ENCODE results near the gene NKRF. TPM values are rescaled to one million over a fixed set of nuclear protein-coding genes. Genes with fewer than 3 reads are reported as not detected.
"Not testable (repeated sequence)": the region's sequence is repeated elsewhere in the genome, so short reads cannot be mapped to it uniquely, and the experiment has no call there.

The NKRF gene
- total RNA-seq, 1 donor from 2014 or later = 11.6 TPM

DNA sequence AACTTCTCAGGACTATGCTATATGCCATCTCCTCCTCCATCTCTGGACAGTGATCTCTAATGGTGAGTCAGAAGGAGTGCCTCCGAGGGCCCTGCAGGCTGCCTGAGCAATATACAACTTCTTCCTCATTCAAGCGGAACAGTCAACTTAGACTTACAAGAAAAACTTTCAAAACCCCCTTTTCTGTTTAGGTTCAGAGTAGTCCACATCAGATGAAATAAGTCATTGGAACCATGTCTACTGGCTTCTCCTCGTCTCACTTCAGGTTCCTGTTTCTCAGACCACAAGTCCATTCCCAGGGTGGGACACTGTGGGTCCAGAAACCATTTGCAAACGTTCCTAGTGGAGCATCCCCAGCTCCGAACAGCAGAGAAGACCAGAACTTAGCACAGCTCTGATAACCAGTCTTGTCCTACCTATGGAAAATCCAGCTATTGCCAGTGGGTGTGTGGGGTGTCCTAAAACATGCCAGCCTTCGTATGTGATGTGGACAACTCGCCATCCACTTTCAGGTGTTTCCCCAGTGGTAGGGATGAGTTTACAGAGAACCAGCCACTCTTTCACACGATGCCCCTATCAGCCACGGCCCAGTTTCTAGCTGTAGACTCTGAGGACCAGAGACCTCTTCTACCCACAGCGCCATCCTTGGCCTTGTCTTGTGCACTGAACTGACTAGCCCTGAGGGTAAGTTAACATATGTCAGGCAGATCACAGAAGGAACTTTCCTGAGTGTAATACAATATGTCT is 32.7 kb upstream of the NKRF start:
- H3K9me3 Mint-ChIP-seq (ENCODE audit: unreplicated experiment) = peaks cover 2% of the 10 kb centered on the region
- Histone ChIP-seq H3K36me3 (ENCODE audit: insufficient read depth, low read length) (no peaks in the 10 kb centered on the region), H3K4me3 (ENCODE audit: insufficient read depth, low read depth, low read length) (no peak overlapping the region), H3K27me3 (ENCODE audit: insufficient read depth, low read length) (no peaks in the 10 kb centered on the region), H2AFZ (ENCODE audit: low read depth, low read length) (no peak overlapping the region), H3K79me2 (ENCODE audit: insufficient read depth, low read length) (no peaks in the 10 kb centered on the region), H3K9me3 (ENCODE audit: insufficient read depth, low read depth, low read length) (no peaks in the 10 kb centered on the region), H3K4me2 (ENCODE audit: low read length) (no peak overlapping the region), H3K27ac (ENCODE audit: low read depth, low read length) (no peak overlapping the region), H4K20me1 (ENCODE audit: insufficient read depth, low read length) (no peaks in the 10 kb centered on the region), H3K9ac (ENCODE audit: low read length) (no peak overlapping the region), H3K4me1 (ENCODE audit: insufficient read depth, low read length) (no peaks in the 10 kb centered on the region)
- no peak overlapping the region for H3K4me3 Mint-ChIP-seq (ENCODE audit: unreplicated experiment)
- no peaks in the 10 kb centered on the region for H3K4me1 Mint-ChIP-seq (ENCODE audit: low read depth, unreplicated experiment)
- H3K27me3 Mint-ChIP-seq (ENCODE audit: low read depth, unreplicated experiment) = no peaks in the 10 kb centered on the region
- DNase-seq (ENCODE audit: low read depth) (no peak), FAIRE-seq (peak; percentile 59)
- H3K36me3 Mint-ChIP-seq (ENCODE audit: low read depth, unreplicated experiment) = peaks cover 15% of the 10 kb centered on the region
- TF ChIP-seq, protein P1, sequence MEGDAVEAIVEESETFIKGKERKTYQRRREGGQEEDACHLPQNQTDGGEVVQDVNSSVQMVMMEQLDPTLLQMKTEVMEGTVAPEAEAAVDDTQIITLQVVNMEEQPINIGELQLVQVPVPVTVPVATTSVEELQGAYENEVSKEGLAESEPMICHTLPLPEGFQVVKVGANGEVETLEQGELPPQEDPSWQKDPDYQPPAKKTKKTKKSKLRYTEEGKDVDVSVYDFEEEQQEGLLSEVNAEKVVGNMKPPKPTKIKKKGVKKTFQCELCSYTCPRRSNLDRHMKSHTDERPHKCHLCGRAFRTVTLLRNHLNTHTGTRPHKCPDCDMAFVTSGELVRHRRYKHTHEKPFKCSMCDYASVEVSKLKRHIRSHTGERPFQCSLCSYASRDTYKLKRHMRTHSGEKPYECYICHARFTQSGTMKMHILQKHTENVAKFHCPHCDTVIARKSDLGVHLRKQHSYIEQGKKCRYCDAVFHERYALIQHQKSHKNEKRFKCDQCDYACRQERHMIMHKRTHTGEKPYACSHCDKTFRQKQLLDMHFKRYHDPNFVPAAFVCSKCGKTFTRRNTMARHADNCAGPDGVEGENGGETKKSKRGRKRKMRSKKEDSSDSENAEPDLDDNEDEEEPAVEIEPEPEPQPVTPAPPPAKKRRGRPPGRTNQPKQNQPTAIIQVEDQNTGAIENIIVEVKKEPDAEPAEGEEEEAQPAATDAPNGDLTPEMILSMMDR (IDR thresholded peaks at IDR 0.05; ENCODE audit: insufficient read depth, low read depth, low read length) = no peak
- TF ChIP-seq EZH2 (IDR thresholded peaks at IDR 0.05; ENCODE audit: insufficient read depth, low read length) = no peak
- no peak overlapping the region for H3K27ac Mint-ChIP-seq (ENCODE audit: unreplicated experiment)

DNA sequence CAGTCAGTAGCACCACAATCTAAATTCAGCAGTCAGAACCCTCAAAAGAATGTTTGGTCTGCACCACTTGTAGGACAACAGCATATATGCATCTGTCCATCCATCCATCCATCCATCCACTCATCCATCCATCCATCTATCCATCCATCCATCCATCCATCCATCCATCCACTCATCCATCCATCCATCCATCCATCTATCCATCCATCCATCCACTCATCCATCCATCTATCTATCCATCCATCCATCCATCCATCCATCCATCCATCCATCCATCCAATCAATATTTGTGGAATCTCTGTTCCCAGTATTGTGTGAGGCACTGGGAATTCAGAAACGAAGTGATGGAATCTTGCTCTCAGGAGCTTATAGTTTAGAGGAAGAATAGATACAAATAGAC is 31.2 kb upstream of the NKRF start:
- DNase-seq (ENCODE audit: low read depth); H3K27ac Mint-ChIP-seq (ENCODE audit: unreplicated experiment); H3K9ac ChIP-seq (ENCODE audit: low read length); H3K9me3 ChIP-seq (ENCODE audit: insufficient read depth, low read depth, low read length); H3K9me3 Mint-ChIP-seq (ENCODE audit: unreplicated experiment); H3K4me1 ChIP-seq (ENCODE audit: insufficient read depth, low read length); H3K79me2 ChIP-seq (ENCODE audit: insufficient read depth, low read length); H4K20me1 ChIP-seq (ENCODE audit: insufficient read depth, low read length); H3K4me3 Mint-ChIP-seq (ENCODE audit: unreplicated experiment); H2AFZ ChIP-seq (ENCODE audit: low read depth, low read length); FAIRE-seq; H3K27me3 Mint-ChIP-seq (ENCODE audit: low read depth, unreplicated experiment); H3K27ac ChIP-seq (ENCODE audit: low read depth, low read length); H3K27me3 ChIP-seq (ENCODE audit: insufficient read depth, low read length); H3K4me3 ChIP-seq (ENCODE audit: insufficient read depth, low read depth, low read length); H3K4me1 Mint-ChIP-seq (ENCODE audit: low read depth, unreplicated experiment); H3K36me3 ChIP-seq (ENCODE audit: insufficient read depth, low read length); H3K4me2 ChIP-seq (ENCODE audit: low read length): not testable (repeated sequence)
- peaks cover 20% of the 10 kb centered on the region for H3K36me3 Mint-ChIP-seq (ENCODE audit: low read depth, unreplicated experiment)

DNA sequence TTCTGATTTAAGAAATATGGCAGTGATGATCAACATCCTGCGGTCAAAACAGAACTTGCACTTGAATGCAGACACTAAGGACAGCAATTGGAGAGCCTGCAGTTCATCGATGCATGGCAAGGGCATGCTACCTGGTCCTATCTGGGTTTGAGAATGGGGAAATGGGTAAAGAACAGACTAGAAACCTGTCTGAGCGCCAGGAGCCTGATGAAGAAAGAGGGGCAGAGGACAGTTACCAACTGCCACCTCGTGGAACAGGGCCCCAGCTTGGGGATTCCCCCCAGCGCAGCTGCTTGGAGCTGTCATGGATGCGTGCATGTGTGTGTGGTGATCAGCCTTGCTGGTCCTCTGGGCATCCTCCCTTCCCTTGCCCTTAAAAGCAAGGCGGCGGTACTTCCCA is 30.2 kb upstream of the NKRF start:
- Histone ChIP-seq H3K4me3 (ENCODE audit: insufficient read depth, low read depth, low read length) (no peak overlapping the region), H3K4me2 (ENCODE audit: low read length) (no peak overlapping the region), H2AFZ (ENCODE audit: low read depth, low read length) (no peak overlapping the region), H3K27me3 (ENCODE audit: insufficient read depth, low read length) (no peaks in the 10 kb centered on the region), H3K9me3 (ENCODE audit: insufficient read depth, low read depth, low read length) (no peaks in the 10 kb centered on the region), H3K36me3 (ENCODE audit: insufficient read depth, low read length) (peaks cover 3% of the 10 kb centered on the region), H3K4me1 (ENCODE audit: insufficient read depth, low read length) (no peaks in the 10 kb centered on the region), H3K27ac (ENCODE audit: low read depth, low read length) (no peak overlapping the region), H3K79me2 (ENCODE audit: insufficient read depth, low read length) (no peaks in the 10 kb centered on the region), H3K9ac (ENCODE audit: low read length) (no peak overlapping the region), H4K20me1 (ENCODE audit: insufficient read depth, low read length) (no peaks in the 10 kb centered on the region)
- FAIRE-seq = no peak
- H3K9me3 Mint-ChIP-seq (ENCODE audit: unreplicated experiment) = peaks cover 2% of the 10 kb centered on the region
- peaks cover 20% of the 10 kb centered on the region for H3K36me3 Mint-ChIP-seq (ENCODE audit: low read depth, unreplicated experiment)
- H3K4me1 Mint-ChIP-seq (ENCODE audit: low read depth, unreplicated experiment) = no peaks in the 10 kb centered on the region
- no peak for DNase-seq (ENCODE audit: low read depth)
- no peak overlapping the region for H3K27ac Mint-ChIP-seq (ENCODE audit: unreplicated experiment)
- H3K4me3 Mint-ChIP-seq (ENCODE audit: unreplicated experiment) = no peak overlapping the region
- TF ChIP-seq, protein P1 (IDR thresholded peaks at IDR 0.05; ENCODE audit: insufficient read depth, low read depth, low read length) = no peak
- TF ChIP-seq EZH2 (IDR thresholded peaks at IDR 0.05; ENCODE audit: insufficient read depth, low read length) = no peak
- no peaks in the 10 kb centered on the region for H3K27me3 Mint-ChIP-seq (ENCODE audit: low read depth, unreplicated experiment)

Measured in astrocyte (in vitro differentiated cells and primary cell).